HepG2 (cell line): Measurements from ENCODE around the gene PRKCG. TPM values are rescaled to one million over a fixed set of nuclear protein-coding genes. Genes with fewer than 3 reads are reported as not detected.

Experiments
- AKAP8 ChIP-seq: sonication (generic); formaldehyde crosslinking; IDR thresholded peaks from 2 replicates; pipeline ENCODE4 v1.5.1; 2020; ENCODE audit warnings: mild to moderate bottlenecking, missing genetic modification reagents
- ARID2 ChIP-seq: sonication (generic); formaldehyde crosslinking; IDR thresholded peaks from 2 replicates; pipeline ENCODE4 v1.8.1; 2022; ENCODE audit warnings: mild to moderate bottlenecking, missing genetic modification reagents, borderline replicate concordance
- BHLHE40 ChIP-seq: IDR thresholded peaks from 2 replicates; pipeline ENCODE4 v1.6.1; 2011; ENCODE audit warnings: low read length, improper control_type of control experiment
- BORCS8-MEF2B ChIP-seq: sonication (generic); formaldehyde crosslinking; IDR thresholded peaks from 2 replicates; pipeline ENCODE4 v1.8.0; 2022; ENCODE audit warnings: mild to moderate bottlenecking, missing genetic modification reagents
- CBX1 ChIP-seq: IDR thresholded peaks from one replicate; pipeline ENCODE4 v1.6.1; 2016; ENCODE audit warnings: antibody characterized with exemption, low read depth
- DDIT3 ChIP-seq: sonication (generic); formaldehyde crosslinking; IDR thresholded peaks from 2 replicates; pipeline ENCODE4 v1.4.0; 2020; ENCODE audit warnings: mild to moderate bottlenecking, missing genetic modification reagents
- EEA1 ChIP-seq: sonication (generic); formaldehyde crosslinking; IDR thresholded peaks from 2 replicates; pipeline ENCODE4 v1.5.1; 2020; ENCODE audit warnings: mild to moderate bottlenecking, missing genetic modification reagents, borderline replicate concordance
- GATA4 ChIP-seq: sonication (generic); IDR thresholded peaks from 2 replicates; pipeline ENCODE4 v1.6.1; 2016; ENCODE audit warnings: antibody characterized with exemption, low read depth, borderline replicate concordance
- HMGXB3 ChIP-seq: sonication (generic); formaldehyde crosslinking; IDR thresholded peaks from 2 replicates; pipeline ENCODE4 v1.4.0; 2020; ENCODE audit warnings: missing genetic modification reagents, borderline replicate concordance
- IRF2 ChIP-seq: IDR thresholded peaks from 2 replicates; pipeline ENCODE4 v1.6.1; 2018; ENCODE audit warnings: missing genetic modification reagents, missing compliant biosample characterization
- JUN ChIP-seq: sonication (generic); formaldehyde crosslinking; IDR thresholded peaks from 2 replicates; pipeline ENCODE4 v1.4.0; 2020; ENCODE audit warnings: mild to moderate bottlenecking, missing genetic modification reagents
- ONECUT2 ChIP-seq: sonication (generic); formaldehyde crosslinking; IDR thresholded peaks from 2 replicates; pipeline ENCODE4 v1.4.0; 2020; ENCODE audit warnings: missing genetic modification reagents
- PAWR ChIP-seq: sonication (generic); formaldehyde crosslinking; IDR thresholded peaks from 2 replicates; pipeline ENCODE4 v1.4.0; 2020; ENCODE audit warnings: missing genetic modification reagents, mild to moderate bottlenecking, borderline replicate concordance
- PTBP1 ChIP-seq: fragments of 200-400 bp; formaldehyde crosslinking; IDR thresholded peaks from 2 replicates; pipeline ENCODE4 v1.6.1; 2018; ENCODE audit warnings: low read length, low read depth; ENCODE audit not compliant: poor library complexity, severe bottlenecking
- SMARCE1 ChIP-seq: fragments of 450-650 bp; IDR thresholded peaks from 2 replicates; pipeline ENCODE4 v1.6.1; 2017; ENCODE audit warnings: borderline replicate concordance
- TOE1 ChIP-seq: sonication (generic); formaldehyde crosslinking; IDR thresholded peaks from 2 replicates; pipeline ENCODE4 v1.4.0; 2020; ENCODE audit warnings: mild to moderate bottlenecking, missing genetic modification reagents
- ZBTB26 ChIP-seq: IDR thresholded peaks from 2 replicates; pipeline ENCODE4 v1.6.1; 2016; ENCODE audit warnings: missing compliant biosample characterization, missing genetic modification reagents, borderline replicate concordance
- ZBTB39 ChIP-seq: sonication (generic); formaldehyde crosslinking; IDR thresholded peaks from 2 replicates; pipeline ENCODE4 v1.5.0; 2020; ENCODE audit warnings: missing genetic modification reagents
- ZEB1 ChIP-seq: IDR thresholded peaks from 2 replicates; pipeline ENCODE4 v1.6.1; 2012; ENCODE audit warnings: mild to moderate bottlenecking, low read depth, inconsistent platforms; ENCODE audit not compliant: insufficient replicate concordance
- ZNF296 ChIP-seq: sonication (generic); formaldehyde crosslinking; conservative IDR thresholded peaks from 2 replicates; pipeline ENCODE4 v1.5.0; 2020; ENCODE audit warnings: mild to moderate bottlenecking, missing genetic modification reagents
- ZNF549 ChIP-seq: sonication (generic); formaldehyde crosslinking; IDR thresholded peaks from 2 replicates; pipeline ENCODE4 v1.5.0; 2020; ENCODE audit warnings: missing genetic modification reagents
- ZNF782 ChIP-seq: sonication (generic); formaldehyde crosslinking; IDR thresholded peaks from 2 replicates; pipeline ENCODE4 v1.4.0; 2020; ENCODE audit warnings: missing genetic modification reagents, mild to moderate bottlenecking, borderline replicate concordance
- polyA plus RNA-seq, 8 experiments: library from polyadenylated mRNA; depleted of rRNA in 3 of 8; stranded (reverse) in 7 of 8; unstranded in 1 of 8; fragments of >200 nt; fragmentation: Illumina TruSeq in 4 of 8; extraction: Trizol in 4 of 8; gene quantifications; 2 replicates each; pipeline versions ENCODE4 v1.2.1 to v1.2.3, GENCODE V29; 2011 to 2016; ENCODE audit warnings: low read depth in 4 of 8, missing spikeins in 1 of 8, mixed read lengths in 1 of 8; ENCODE audit not compliant: insufficient read depth in 1 of 8
- total RNA-seq, 5 experiments: library from RNA; depleted of rRNA; stranded (reverse); fragments of >200 nt; fragmentation: Illumina TruSeq; extraction: Trizol; gene quantifications; 2 replicates each; pipeline ENCODE4 v1.2.3, GENCODE V29; 2016; ENCODE audit warnings: low read depth in 1 of 5

Gene PRKCG
- total and polyA plus RNA-seq, 2 of the 13 experiments (the other 11 are each of a cell fraction or from before 2014, with no cell fraction given), result 0.02 to 0.03 TPM

GRCh38 chr19:53881482-53882390, at the start of gene PRKCG (continued):
- TF ChIP-seq PTBP1 (no peak), ZNF549 (no peak), BORCS8-MEF2B (CRISPR knock-in tag) (no peak), ZBTB26 (CRISPR knock-in tag) (no peak), GATA4 (no peak), AKAP8 (no peak), JUN (CRISPR knock-in tag) (no peak), CBX1 (no peak), BHLHE40 (peak; percentile 57; the same call in 1 of the 2 replicates), TOE1 (CRISPR knock-in tag) (no peak), ONECUT2 (CRISPR knock-in tag) (no peak), IRF2 (CRISPR knock-in tag) (no peak), PAWR (CRISPR knock-in tag) (no peak), DDIT3 (CRISPR knock-in tag) (no peak), ZNF782 (CRISPR knock-in tag) (no peak), HMGXB3 (CRISPR knock-in tag) (no peak), SMARCE1 (no peak), ZBTB39 (no peak), ZEB1 (no peak), ZNF296 (no peak), ARID2 (CRISPR knock-in tag) (no peak), EEA1 (CRISPR knock-in tag) (no peak)
